OCI-LY1 (cell line): ENCODE measurements around the gene MALT1.

ENCODE experiments used
- H2AFZ ChIP-seq: fragments of 200-600 bp; sonication (generic), shearing (Covaris generic); 2 replicates; pipeline ENCODE4 v1.6.0; 2014; ENCODE audit warnings: antibody characterized with exemption, mild to moderate bottlenecking, low read length
- H3F3A ChIP-seq: fragments of 200-600 bp; sonication (generic), shearing (Covaris generic); 2 replicates; pipeline ENCODE4 v1.6.0; 2014; ENCODE audit warnings: mild to moderate bottlenecking, antibody characterized with exemption, low read length, moderate library complexity; ENCODE audit not compliant: insufficient read depth
- H3K27ac ChIP-seq: fragments of 200-600 bp; sonication (generic); 2 replicates; pipeline ENCODE4 v1.5.1; 2014; ENCODE audit warnings: low read length, mixed run types, mild to moderate bottlenecking, low read depth; ENCODE audit not compliant: poor library complexity, severe bottlenecking
- H3K27me3 ChIP-seq: fragments of 200-600 bp; sonication (generic); 2 replicates; pipeline ENCODE4 v1.6.0; 2014; ENCODE audit warnings: antibody characterized with exemption, mild to moderate bottlenecking, low read length, moderate library complexity; ENCODE audit not compliant: insufficient read depth
- H3K36me3 ChIP-seq: fragments of 200-600 bp; sonication (generic); 2 replicates; pipeline ENCODE4 v1.6.1; 2014; ENCODE audit warnings: mild to moderate bottlenecking, antibody characterized with exemption, low read length, moderate library complexity, mixed read lengths; ENCODE audit not compliant: insufficient read depth
- H3K4me1 ChIP-seq: fragments of 200-600 bp; sonication (generic); 2 replicates; pipeline ENCODE4 v1.5.1; 2014; ENCODE audit warnings: mild to moderate bottlenecking, low read length, moderate library complexity; ENCODE audit not compliant: insufficient read depth, severe bottlenecking
- H3K4me2 ChIP-seq: fragments of 200-600 bp; sonication (generic), shearing (Covaris generic); 2 replicates; pipeline ENCODE4 v1.6.1; 2014; ENCODE audit warnings: low read length
- H3K4me3 ChIP-seq: fragments of 200-600 bp; sonication (generic); 2 replicates; pipeline ENCODE4 v1.5.1; 2014; ENCODE audit warnings: low read length, low read depth, mild to moderate bottlenecking, mixed read lengths; ENCODE audit not compliant: poor library complexity, severe bottlenecking
- H3K79me2 ChIP-seq: fragments of 200-600 bp; shearing (Covaris generic); 2 replicates; pipeline ENCODE4 v1.6.1; 2016; ENCODE audit warnings: mixed run types, low read length, mixed read lengths; ENCODE audit not compliant: insufficient read depth
- H3K9ac ChIP-seq: fragments of 200-600 bp; sonication (generic), shearing (Covaris generic); 2 replicates; pipeline ENCODE4 v1.6.1; 2014; ENCODE audit warnings: mild to moderate bottlenecking, low read length, mixed read lengths
- H3K9me2 ChIP-seq: fragments of 200-600 bp; sonication (generic), shearing (Covaris generic); 2 replicates; pipeline ENCODE4 v1.6.1; 2014; ENCODE audit warnings: low read depth, mild to moderate bottlenecking, low read length, mixed read lengths
- H3K9me3 ChIP-seq: fragments of 200-600 bp; shearing (Covaris generic); 2 replicates; pipeline ENCODE4 v1.6.1; 2014; ENCODE audit warnings: low read length, mixed read lengths
- H4K20me1 ChIP-seq: fragments of 200-600 bp; sonication (generic), shearing (Covaris generic); 2 replicates; pipeline ENCODE4 v1.6.0; 2016; ENCODE audit warnings: mild to moderate bottlenecking, low read length; ENCODE audit not compliant: insufficient read depth
- EZH2 ChIP-seq: fragments of 200-600 bp; sonication (generic), shearing (Covaris generic); IDR thresholded peaks from 2 replicates; pipeline ENCODE4 v1.8.0; 2017; ENCODE audit warnings: borderline replicate concordance, mixed run types, mild to moderate bottlenecking, antibody characterized with exemption, low read length, moderate library complexity, mixed read lengths
- TF ChIP-seq, protein P1 (sequence below): fragments of 200-600 bp; sonication (generic), shearing (Covaris generic); IDR thresholded peaks from 2 replicates; pipeline ENCODE4 v1.5.1; 2017; ENCODE audit warnings: mild to moderate bottlenecking, antibody characterized with exemption, low read length, moderate library complexity, mixed read lengths

The MALT1 gene

DNA sequence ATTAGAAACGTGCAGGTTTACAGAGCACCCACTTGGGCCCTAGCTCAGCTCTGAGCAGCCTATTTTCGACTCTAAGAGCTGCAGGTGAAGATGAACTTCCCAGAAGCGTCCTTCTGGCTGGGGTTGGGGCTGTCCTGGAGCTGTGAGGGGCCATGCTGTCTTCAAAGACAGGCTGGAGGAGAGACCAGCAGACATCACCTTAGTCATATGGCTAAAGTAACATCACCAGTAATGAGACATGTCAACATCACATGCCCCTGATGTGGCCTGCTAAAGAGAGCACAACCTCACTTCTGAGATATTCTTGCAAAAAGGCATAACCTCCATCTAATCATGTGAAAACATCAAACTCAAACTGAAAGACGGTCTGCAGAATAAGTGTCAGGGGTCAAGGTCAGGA, 106.2 kb downstream of the MALT1 start:
- H3F3A ChIP-seq: no peaks in the 10 kb centered on the region
- H3K4me3 ChIP-seq: no peak overlapping the region
- no peaks in the 10 kb centered on the region for H3K79me2 ChIP-seq
- H3K9me2 ChIP-seq: no peaks in the 10 kb centered on the region
- no peaks in the 10 kb centered on the region for H3K36me3 ChIP-seq
- no peaks in the 10 kb centered on the region for H3K27me3 ChIP-seq
- no peaks in the 10 kb centered on the region for H4K20me1 ChIP-seq
- H2AFZ ChIP-seq: no peak overlapping the region
- H3K9ac ChIP-seq: no peak overlapping the region
- H3K9me3 ChIP-seq: no peaks in the 10 kb centered on the region
- TF ChIP-seq, protein P1, sequence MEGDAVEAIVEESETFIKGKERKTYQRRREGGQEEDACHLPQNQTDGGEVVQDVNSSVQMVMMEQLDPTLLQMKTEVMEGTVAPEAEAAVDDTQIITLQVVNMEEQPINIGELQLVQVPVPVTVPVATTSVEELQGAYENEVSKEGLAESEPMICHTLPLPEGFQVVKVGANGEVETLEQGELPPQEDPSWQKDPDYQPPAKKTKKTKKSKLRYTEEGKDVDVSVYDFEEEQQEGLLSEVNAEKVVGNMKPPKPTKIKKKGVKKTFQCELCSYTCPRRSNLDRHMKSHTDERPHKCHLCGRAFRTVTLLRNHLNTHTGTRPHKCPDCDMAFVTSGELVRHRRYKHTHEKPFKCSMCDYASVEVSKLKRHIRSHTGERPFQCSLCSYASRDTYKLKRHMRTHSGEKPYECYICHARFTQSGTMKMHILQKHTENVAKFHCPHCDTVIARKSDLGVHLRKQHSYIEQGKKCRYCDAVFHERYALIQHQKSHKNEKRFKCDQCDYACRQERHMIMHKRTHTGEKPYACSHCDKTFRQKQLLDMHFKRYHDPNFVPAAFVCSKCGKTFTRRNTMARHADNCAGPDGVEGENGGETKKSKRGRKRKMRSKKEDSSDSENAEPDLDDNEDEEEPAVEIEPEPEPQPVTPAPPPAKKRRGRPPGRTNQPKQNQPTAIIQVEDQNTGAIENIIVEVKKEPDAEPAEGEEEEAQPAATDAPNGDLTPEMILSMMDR: no peak
- H3K4me2 ChIP-seq: no peak overlapping the region
- no peak overlapping the region for H3K27ac ChIP-seq
- peaks cover 6% of the 10 kb centered on the region for H3K4me1 ChIP-seq

- H3F3A ChIP-seq: no peaks in the 10 kb centered on the region
- no peak overlapping the region for H3K4me2 ChIP-seq
These were observed 108.3 kb downstream of the MALT1 start for GRCh38 chr18:58779529-58779928.

GRCh38 chr18:58780045-58780444, 108.8 kb downstream of the MALT1 start:
- peaks cover 6% of the 10 kb centered on the region for H3K4me1 ChIP-seq
- H3K27me3 ChIP-seq: no peaks in the 10 kb centered on the region
- H3F3A ChIP-seq: no peaks in the 10 kb centered on the region
- H3K27ac ChIP-seq: no peak overlapping the region
- no peaks in the 10 kb centered on the region for H3K9me2 ChIP-seq
- H3K9ac ChIP-seq: no peak overlapping the region
- no peaks in the 10 kb centered on the region for H4K20me1 ChIP-seq
- H3K79me2 ChIP-seq: no peaks in the 10 kb centered on the region
- no peaks in the 10 kb centered on the region for H3K36me3 ChIP-seq
- TF ChIP-seq, protein P1: no peak
- TF ChIP-seq EZH2: no peak
- no peaks in the 10 kb centered on the region for H3K9me3 ChIP-seq
- no peak overlapping the region for H3K4me2 ChIP-seq
- no peak overlapping the region for H2AFZ ChIP-seq
- no peak overlapping the region for H3K4me3 ChIP-seq

More at GRCh38 chr18:58779529-58779928, 108.3 kb downstream of the MALT1 start:
- TF ChIP-seq, protein P1: no peak
- TF ChIP-seq EZH2: no peak
- Histone ChIP-seq H3K27me3 (no peaks in the 10 kb centered on the region), H3K4me1 (peaks cover 6% of the 10 kb centered on the region), H3K36me3 (no peaks in the 10 kb centered on the region), H3K4me3 (no peak overlapping the region), H4K20me1 (no peaks in the 10 kb centered on the region), H3K79me2 (no peaks in the 10 kb centered on the region), H3K27ac (no peak overlapping the region), H3K9me2 (no peaks in the 10 kb centered on the region), H3K9me3 (no peaks in the 10 kb centered on the region), H3K9ac (no peak overlapping the region), H2AFZ (no peak overlapping the region)
